SK-N-SH treated with all-trans-retinoic acid at 6 μM for 48 hours (cell line): Measurements from ENCODE around the gene LPIN1.

Source experiments
- ATAC-seq: fragments of 200-7000 bp; cut with Tn5 transposase; 3 replicates; pipeline ENCODE4 v1.9.1; 2020; ENCODE audit warnings: mild to moderate bottlenecking, moderate library complexity
- BACH2 ChIP-seq: fragments of 250-450 bp; sonication (Bioruptor Pico); IDR thresholded peaks from 2 replicates; pipeline ENCODE4 v1.9.0; 2021; ENCODE audit warnings: mild to moderate bottlenecking, borderline replicate concordance
- CREB5 ChIP-seq: fragments of 250-450 bp; sonication (Bioruptor Pico); IDR thresholded peaks from 2 replicates; pipeline ENCODE4 v1.5.1; 2020; ENCODE audit warnings: low read depth, mild to moderate bottlenecking, moderate library complexity
- CSDC2 ChIP-seq: fragments of 250-450 bp; sonication (Bioruptor Pico); IDR thresholded peaks from 2 replicates; pipeline ENCODE4 v1.5.0; 2020; ENCODE audit warnings: mild to moderate bottlenecking, moderate library complexity
- CSRNP3 ChIP-seq: fragments of 250-450 bp; sonication (Bioruptor Pico); IDR thresholded peaks from 2 replicates; pipeline ENCODE4 v1.5.1; 2021; ENCODE audit warnings: mild to moderate bottlenecking, moderate library complexity
- ESRRG ChIP-seq: fragments of 250-450 bp; sonication (Bioruptor Pico); IDR thresholded peaks from 2 replicates; pipeline ENCODE4 v1.6.1; 2021; ENCODE audit warnings: mild to moderate bottlenecking
- ISL1 ChIP-seq: fragments of 250-450 bp; sonication (Bioruptor Pico); IDR thresholded peaks from 2 replicates; pipeline ENCODE4 v2.1.2; 2022; ENCODE audit warnings: mild to moderate bottlenecking, moderate library complexity
- OSR1 ChIP-seq: fragments of 250-450 bp; sonication (Bioruptor Pico); IDR thresholded peaks from 2 replicates; pipeline ENCODE4 v1.8.0; 2022; ENCODE audit warnings: moderate library complexity, mild to moderate bottlenecking, inconsistent platforms
- PATZ1 ChIP-seq: fragments of 250-450 bp; sonication (Bioruptor Pico); IDR thresholded peaks from 2 replicates; pipeline ENCODE4 v1.8.0; 2020; ENCODE audit warnings: mild to moderate bottlenecking, moderate library complexity, borderline replicate concordance
- POU6F1 ChIP-seq: fragments of 250-450 bp; sonication (Bioruptor Pico); IDR thresholded peaks from 2 replicates; pipeline ENCODE4 v1.8.0; 2021; ENCODE audit warnings: low read depth, mild to moderate bottlenecking, moderate library complexity, borderline replicate concordance
- RARB ChIP-seq: fragments of 250-450 bp; sonication (Bioruptor Pico); IDR thresholded peaks from 2 replicates; pipeline ENCODE4 v1.8.0; 2021; ENCODE audit warnings: mild to moderate bottlenecking, moderate library complexity
- SNAI2 ChIP-seq: fragments of 250-450 bp; sonication (Bioruptor Pico); IDR thresholded peaks from 2 replicates; pipeline ENCODE4 v1.5.0; 2020; ENCODE audit warnings: mild to moderate bottlenecking, moderate library complexity
- TOX ChIP-seq: fragments of 250-450 bp; sonication (Bioruptor Pico); IDR thresholded peaks from 2 replicates; pipeline ENCODE4 v1.8.0; 2021; ENCODE audit warnings: mild to moderate bottlenecking, moderate library complexity, borderline replicate concordance
- TSHZ2 ChIP-seq: fragments of 250-450 bp; sonication (Bioruptor Pico); IDR thresholded peaks from 2 replicates; pipeline ENCODE4 v1.5.0; 2020; ENCODE audit warnings: mild to moderate bottlenecking, moderate library complexity
- ZC3H10 ChIP-seq: fragments of 250-450 bp; sonication (Bioruptor Pico); IDR thresholded peaks from 2 replicates; pipeline ENCODE4 v1.5.1; 2021; ENCODE audit warnings: mild to moderate bottlenecking, moderate library complexity
- ZFP3 ChIP-seq: fragments of 250-450 bp; sonication (Bioruptor Pico); IDR thresholded peaks from 2 replicates; pipeline ENCODE4 v1.5.0; 2020; ENCODE audit warnings: mild to moderate bottlenecking, moderate library complexity
- ZFP30 ChIP-seq: fragments of 450-650 bp; formaldehyde crosslinking; IDR thresholded peaks from 2 replicates; pipeline ENCODE4 v1.5.0; 2022; ENCODE audit warnings: mild to moderate bottlenecking, moderate library complexity
- ZNF565 ChIP-seq: fragments of 450-650 bp; formaldehyde crosslinking; conservative IDR thresholded peaks from 2 replicates; pipeline ENCODE4 v1.5.0; 2020; ENCODE audit warnings: low read depth, mild to moderate bottlenecking, moderate library complexity
- ZNF70 ChIP-seq: fragments of 450-650 bp; formaldehyde crosslinking; IDR thresholded peaks from 2 replicates; pipeline ENCODE4 v1.5.0; 2020; ENCODE audit warnings: mild to moderate bottlenecking, moderate library complexity
- ZNF8 ChIP-seq: fragments of 450-650 bp; formaldehyde crosslinking; IDR thresholded peaks from 2 replicates; pipeline ENCODE4 v1.5.0; 2020; ENCODE audit warnings: mild to moderate bottlenecking, moderate library complexity

LPIN1 gene

GRCh38 chr2:11773747-11774525 lies 27.5 kb downstream of the LPIN1 start:
- TF ChIP-seq OSR1 (no peak), PATZ1 (CRISPR knock-in tag) (no peak), TOX (CRISPR knock-in tag) (no peak), ZNF70 (no peak), ESRRG (CRISPR knock-in tag) (no peak), TSHZ2 (no peak), ZFP30 (CRISPR knock-in tag) (no peak), CSDC2 (CRISPR knock-in tag) (no peak), BACH2 (CRISPR knock-in tag) (no peak), ISL1 (CRISPR knock-in tag) (no peak), ZNF565 (CRISPR knock-in tag) (no peak), ZNF8 (CRISPR knock-in tag) (no peak), SNAI2 (no peak), RARB (CRISPR knock-in tag) (no peak)
- ATAC-seq, result no peak

GRCh38 chr2:11774600-11774999 lies 28.2 kb downstream of the LPIN1 start:
- ATAC-seq, result no peak
- TF ChIP-seq ESRRG (CRISPR knock-in tag) (no peak), CREB5 (CRISPR knock-in tag) (no peak), TOX (CRISPR knock-in tag) (no peak), RARB (CRISPR knock-in tag) (no peak), ZFP3 (CRISPR knock-in tag) (no peak), OSR1 (no peak), SNAI2 (no peak), TSHZ2 (no peak), CSRNP3 (CRISPR knock-in tag) (no peak)

GRCh38 chr2:11775384-11775783 lies 29.0 kb downstream of the LPIN1 start:
- no peak for TF ChIP-seq BACH2 (CRISPR knock-in tag)
- no peak for TF ChIP-seq ZNF565 (CRISPR knock-in tag)
- no peak for TF ChIP-seq CSRNP3 (CRISPR knock-in tag)
- no peak for TF ChIP-seq ZFP30 (CRISPR knock-in tag)
- no peak for TF ChIP-seq ESRRG (CRISPR knock-in tag)
- no peak for TF ChIP-seq POU6F1 (CRISPR knock-in tag)
- no peak for TF ChIP-seq ZC3H10
- no peak; the same call in 2 of the 3 replicates for ATAC-seq
